Panc1 (cell line): ENCODE results near the gene RNF39. TPM values are rescaled to one million over a fixed set of nuclear protein-coding genes. Genes with fewer than 3 reads are reported as not detected.

Source experiments
- ATAC-seq: fragments of 200-7000 bp; cut with Tn5 transposase; 2 replicates; pipeline ENCODE4 v1.9.1; 2020; ENCODE audit warnings: mild to moderate bottlenecking, moderate library complexity
- BruUV-seq: library from RNA; stranded (reverse); fragments of 400-500 nt; replicated peaks from 2 replicates; lab custom pipeline; 2021; lab: Mats Ljungman, UMichigan
- CTCF ChIA-PET: fragments of 300-600 bp; sonication (Branson Sonifier 250); formaldehyde crosslinking; loops from one replicate; lab custom pipeline; 2022; ENCODE audit warnings: antibody characterized with exemption; lab: Charles Lee
- POLR2A ChIA-PET: fragments of 300-600 bp; sonication (Branson Sonifier 250); formaldehyde crosslinking; loops from one replicate; lab custom pipeline; 2022; ENCODE audit warnings: antibody characterized with exemption; lab: Charles Lee
- DNase-seq: peaks from one replicate; pipeline ENCODE4 v3.0.0-alpha.2; 2010; ENCODE audit warnings: low read depth, low spot score
- H3K27ac ChIP-seq: 2 replicates; pipeline ENCODE4 v1.5.1; 2011; ENCODE audit warnings: mild to moderate bottlenecking, low read length, inconsistent platforms
- H3K27me3 ChIP-seq: fragments of 200-500 bp; sonication (Bioruptor generic); 2 replicates; pipeline ENCODE4 v1.6.0; 2014; ENCODE audit warnings: low read length, inconsistent platforms; ENCODE audit not compliant: control insufficient read depth, insufficient read depth
- H3K36me3 ChIP-seq: fragments of 200-500 bp; sonication (Bioruptor generic); 2 replicates; pipeline ENCODE4 v1.5.1; 2014; ENCODE audit warnings: inconsistent platforms, mild to moderate bottlenecking, low read length, moderate library complexity; ENCODE audit not compliant: control insufficient read depth, insufficient read depth
- H3K4me1 ChIP-seq: 2 replicates; pipeline ENCODE4 v1.5.1; 2011; ENCODE audit warnings: inconsistent platforms, mild to moderate bottlenecking, low read length, moderate library complexity; ENCODE audit not compliant: control insufficient read depth, insufficient read depth
- H3K4me3 ChIP-seq, 2 experiments: 2 replicates each; pipeline ENCODE4 v1.5.1; 2011 to 2012; ENCODE audit warnings: low read depth in 2 of 2, low read length in 2 of 2, mild to moderate bottlenecking in 2 of 2, inconsistent platforms in 1 of 2, moderate library complexity in 1 of 2
- H3K9me3 ChIP-seq: fragments of 200-500 bp; sonication (Bioruptor generic); 2 replicates; pipeline ENCODE4 v1.5.1; 2014; ENCODE audit warnings: low read depth, mild to moderate bottlenecking, inconsistent platforms, low read length, moderate library complexity; ENCODE audit not compliant: control insufficient read depth, insufficient read depth
- POLR2AphosphoS5 ChIP-seq: IDR thresholded peaks from 2 replicates; pipeline ENCODE4 v1.6.1; 2012; ENCODE audit warnings: mild to moderate bottlenecking, low read depth, low read length, moderate library complexity
- SIN3A ChIP-seq: IDR thresholded peaks from 2 replicates; pipeline ENCODE4 v1.6.1; 2012; ENCODE audit warnings: low read depth, mild to moderate bottlenecking, low read length, moderate library complexity, borderline replicate concordance; ENCODE audit not compliant: insufficient read depth
- TCF7L2 ChIP-seq: IDR thresholded peaks from 2 replicates; pipeline ENCODE4 v1.6.1; 2011; ENCODE audit warnings: mild to moderate bottlenecking, low read depth, low read length, inconsistent platforms
- in situ Hi-C: cut with HindIII; loops from 2 replicates; pipeline ENCODE4 v1.10.0; 2016; ENCODE audit warnings: low sequenced_read_pairs, low pct_unique_long_range_greater_than_20kb
- intact Hi-C: fragments of 100-400 bp; cut with micrococcal nuclease; formaldehyde crosslinking; loops from one replicate; pipeline ENCODE4 v1.10.0; 2022; ENCODE audit not compliant: unreplicated experiment
- total RNA-seq: library from RNA; stranded (reverse); gene quantifications from one replicate; pipeline ENCODE4 v1.2.1, GENCODE V29; 2021; ENCODE audit not compliant: unreplicated experiment
- TF ChIP-seq, protein P1 (sequence below), 2 experiments: IDR thresholded peaks; 2 replicates each; pipeline ENCODE4 v1.6.1; 2011 to 2012; ENCODE audit warnings: low read depth in 2 of 2, control low read depth in 1 of 2, low read length in 1 of 2, mild to moderate bottlenecking in 1 of 2, moderate library complexity in 1 of 2; ENCODE audit not compliant: insufficient read depth in 1 of 2
- TF ChIP-seq, protein P2 (sequence below): fragments of 450-650 bp; IDR thresholded peaks from 2 replicates; pipeline ENCODE4 v1.5.1; 2017; ENCODE audit warnings: mild to moderate bottlenecking

RNF39 gene
- total RNA-seq, 1 experiment from 2014 or later = not detected

DNA sequence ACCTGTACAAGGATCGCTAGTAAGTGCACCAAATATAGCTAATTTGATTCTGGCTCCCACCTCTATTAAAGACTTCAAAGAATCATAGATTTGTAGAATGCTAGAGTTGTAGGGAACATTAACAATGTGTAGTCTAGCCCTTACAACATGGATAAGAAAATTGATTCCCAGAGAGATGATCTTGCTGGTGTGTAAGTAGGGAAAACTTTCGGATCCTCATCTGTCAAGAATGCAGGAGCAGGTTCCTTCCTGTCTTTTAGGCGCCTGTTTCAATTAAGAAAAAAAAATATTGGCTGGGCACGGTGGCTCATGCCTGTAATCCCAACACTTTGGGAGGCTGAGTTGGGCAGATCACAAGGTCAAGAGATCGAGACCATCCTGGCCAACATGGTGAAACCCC is 12.3 kb upstream of the RNF39 start:
- Histone ChIP-seq H3K4me1 (no peaks in the 10 kb centered on the region), H3K36me3 (no peaks in the 10 kb centered on the region), H3K27me3 (0 out of 2 replicates have a peak, but pooled peaks cover 2% of the 10 kb centered on the region), H3K4me3 (no peak overlapping the region), H3K9me3 (no peaks in the 10 kb centered on the region), H3K27ac (no peak overlapping the region)
- CTCF ChIA-PET = interaction anchor here (1.1 kb wide), 1 partner anchor 15 kb away, joined by 3 read pairs; no protein-coding TSS in a partner anchor
- intact Hi-C loops (no loop called here), in situ Hi-C loops (no loop called here)
- no peak for ATAC-seq
- BruUV-seq = no TSS peak
- no peak for DNase-seq
- POLR2A ChIA-PET = no interaction called here
- TF ChIP-seq, protein P1, sequence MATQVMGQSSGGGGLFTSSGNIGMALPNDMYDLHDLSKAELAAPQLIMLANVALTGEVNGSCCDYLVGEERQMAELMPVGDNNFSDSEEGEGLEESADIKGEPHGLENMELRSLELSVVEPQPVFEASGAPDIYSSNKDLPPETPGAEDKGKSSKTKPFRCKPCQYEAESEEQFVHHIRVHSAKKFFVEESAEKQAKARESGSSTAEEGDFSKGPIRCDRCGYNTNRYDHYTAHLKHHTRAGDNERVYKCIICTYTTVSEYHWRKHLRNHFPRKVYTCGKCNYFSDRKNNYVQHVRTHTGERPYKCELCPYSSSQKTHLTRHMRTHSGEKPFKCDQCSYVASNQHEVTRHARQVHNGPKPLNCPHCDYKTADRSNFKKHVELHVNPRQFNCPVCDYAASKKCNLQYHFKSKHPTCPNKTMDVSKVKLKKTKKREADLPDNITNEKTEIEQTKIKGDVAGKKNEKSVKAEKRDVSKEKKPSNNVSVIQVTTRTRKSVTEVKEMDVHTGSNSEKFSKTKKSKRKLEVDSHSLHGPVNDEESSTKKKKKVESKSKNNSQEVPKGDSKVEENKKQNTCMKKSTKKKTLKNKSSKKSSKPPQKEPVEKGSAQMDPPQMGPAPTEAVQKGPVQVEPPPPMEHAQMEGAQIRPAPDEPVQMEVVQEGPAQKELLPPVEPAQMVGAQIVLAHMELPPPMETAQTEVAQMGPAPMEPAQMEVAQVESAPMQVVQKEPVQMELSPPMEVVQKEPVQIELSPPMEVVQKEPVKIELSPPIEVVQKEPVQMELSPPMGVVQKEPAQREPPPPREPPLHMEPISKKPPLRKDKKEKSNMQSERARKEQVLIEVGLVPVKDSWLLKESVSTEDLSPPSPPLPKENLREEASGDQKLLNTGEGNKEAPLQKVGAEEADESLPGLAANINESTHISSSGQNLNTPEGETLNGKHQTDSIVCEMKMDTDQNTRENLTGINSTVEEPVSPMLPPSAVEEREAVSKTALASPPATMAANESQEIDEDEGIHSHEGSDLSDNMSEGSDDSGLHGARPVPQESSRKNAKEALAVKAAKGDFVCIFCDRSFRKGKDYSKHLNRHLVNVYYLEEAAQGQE (IDR thresholded peaks at IDR 0.05; ENCODE audit: insufficient read depth in 1 of 2, low read depth in 2 of 2, low read length in 1 of 2) = no peak
- TF ChIP-seq TCF7L2 (no peak), SIN3A (no peak), POLR2AphosphoS5 (no peak)
- TF ChIP-seq, protein P2, sequence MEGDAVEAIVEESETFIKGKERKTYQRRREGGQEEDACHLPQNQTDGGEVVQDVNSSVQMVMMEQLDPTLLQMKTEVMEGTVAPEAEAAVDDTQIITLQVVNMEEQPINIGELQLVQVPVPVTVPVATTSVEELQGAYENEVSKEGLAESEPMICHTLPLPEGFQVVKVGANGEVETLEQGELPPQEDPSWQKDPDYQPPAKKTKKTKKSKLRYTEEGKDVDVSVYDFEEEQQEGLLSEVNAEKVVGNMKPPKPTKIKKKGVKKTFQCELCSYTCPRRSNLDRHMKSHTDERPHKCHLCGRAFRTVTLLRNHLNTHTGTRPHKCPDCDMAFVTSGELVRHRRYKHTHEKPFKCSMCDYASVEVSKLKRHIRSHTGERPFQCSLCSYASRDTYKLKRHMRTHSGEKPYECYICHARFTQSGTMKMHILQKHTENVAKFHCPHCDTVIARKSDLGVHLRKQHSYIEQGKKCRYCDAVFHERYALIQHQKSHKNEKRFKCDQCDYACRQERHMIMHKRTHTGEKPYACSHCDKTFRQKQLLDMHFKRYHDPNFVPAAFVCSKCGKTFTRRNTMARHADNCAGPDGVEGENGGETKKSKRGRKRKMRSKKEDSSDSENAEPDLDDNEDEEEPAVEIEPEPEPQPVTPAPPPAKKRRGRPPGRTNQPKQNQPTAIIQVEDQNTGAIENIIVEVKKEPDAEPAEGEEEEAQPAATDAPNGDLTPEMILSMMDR = no peak

DNA sequence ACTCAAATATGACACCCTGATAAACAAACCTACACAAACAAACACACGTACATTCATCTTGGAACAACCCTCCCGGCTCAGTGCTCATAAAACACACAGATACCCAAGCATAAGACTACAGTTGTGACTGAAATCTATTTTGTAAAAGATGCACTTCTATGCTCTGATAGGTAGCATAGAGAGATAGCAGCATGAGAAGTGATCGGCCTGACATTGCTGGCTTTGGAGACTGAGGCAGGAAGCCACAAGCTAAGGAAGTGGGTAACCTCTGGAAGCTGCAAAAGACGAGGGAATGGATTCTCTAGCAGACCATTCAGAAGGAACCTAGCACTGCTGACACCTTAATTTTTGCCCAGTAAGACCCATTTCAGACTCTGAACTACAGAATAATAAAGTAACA is 1.6 kb upstream of the RNF39 start:
- ATAC-seq (no peak), DNase-seq (no peak)
- peaks cover 6% of the 10 kb centered on the region; the same call in 1 of the 2 replicates for H3K27me3 ChIP-seq
- intact Hi-C loops (no loop called here), in situ Hi-C loops (no loop called here)
- H3K36me3 ChIP-seq = no peaks in the 10 kb centered on the region
- BruUV-seq = no TSS peak
- no peaks in the 10 kb centered on the region for H3K9me3 ChIP-seq
- CTCF ChIA-PET = no interaction called here
- no peak overlapping the region for H3K4me3 ChIP-seq
- H3K27ac ChIP-seq = no peak overlapping the region
- POLR2A ChIA-PET = no interaction called here
- no peak for TF ChIP-seq TCF7L2
- no peak for TF ChIP-seq POLR2AphosphoS5
- TF ChIP-seq, protein P1 (IDR thresholded peaks at IDR 0.05; ENCODE audit: insufficient read depth in 1 of 2, low read depth in 2 of 2, low read length in 1 of 2) = no peak
- no peak for TF ChIP-seq SIN3A
- TF ChIP-seq, protein P2 = no peak
- peaks cover 4% of the 10 kb centered on the region for H3K4me1 ChIP-seq
